ENCODE data around the gene PPP1R1C.

The PPP1R1C gene

GRCh38 chr2:181971032-181971431, 14.6 kb upstream of the PPP1R1C start:
- DNase-seq (ENCODE audit: low read depth in 1 of 2, low spot score in 1 of 2): no peak

- no peak for DNase-seq (ENCODE audit: low read depth in 1 of 2, low spot score in 1 of 2)
These were observed 13.1 kb upstream of the PPP1R1C start for GRCh38 chr2:181972431-181973170.

GRCh38 chr2:181973171-181973783, 12.4 kb upstream of the PPP1R1C start:
- no peak for DNase-seq (ENCODE audit: low read depth in 1 of 2, low spot score in 1 of 2)

GRCh38 chr2:181977661-181978350, 7.8 kb upstream of the PPP1R1C start:
- no peak for DNase-seq (ENCODE audit: low read depth in 1 of 2, low spot score in 1 of 2)

DNA sequence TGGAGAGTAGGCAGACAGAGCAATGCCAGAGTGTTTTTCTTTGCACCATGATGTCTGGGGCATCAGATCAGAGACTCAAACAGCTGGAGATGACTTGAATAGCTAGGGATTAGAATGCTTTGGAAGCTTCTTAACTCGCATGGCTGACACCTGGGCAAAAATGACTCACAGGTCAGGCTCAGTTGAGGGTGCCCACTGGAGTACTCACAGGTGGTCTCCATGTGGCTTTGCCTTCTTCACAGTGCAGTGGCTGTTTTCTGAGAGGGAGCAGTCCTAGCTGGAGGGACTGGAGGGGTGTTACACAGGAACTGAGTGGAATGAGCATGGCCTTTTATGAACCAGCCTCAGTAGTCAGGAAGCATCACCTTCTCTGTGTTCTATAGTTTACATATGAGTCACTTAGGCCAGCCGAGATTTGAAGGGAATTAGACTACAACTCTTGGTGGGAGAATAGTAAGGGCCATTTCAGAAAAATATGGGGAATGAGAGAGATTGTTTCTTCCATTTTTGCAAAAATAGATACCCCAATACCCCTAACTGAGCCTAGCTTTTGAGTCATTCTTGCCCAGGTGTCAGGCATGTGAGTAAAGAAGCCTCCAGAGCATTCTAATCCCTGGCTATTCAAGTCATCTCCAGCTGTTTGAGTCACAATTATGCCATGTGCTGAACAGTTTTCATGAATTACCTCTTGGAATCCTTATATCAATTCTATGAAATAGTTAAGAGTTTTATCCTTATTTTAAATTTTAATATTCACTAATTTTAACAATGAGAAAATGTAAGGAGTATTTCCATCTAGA, 7.1 kb upstream of the PPP1R1C start:
- DNase-seq (ENCODE audit: low read depth in 1 of 2, low spot score in 1 of 2): no peak

GRCh38 chr2:181984060-181984459, 1.6 kb upstream of the PPP1R1C start:
- DNase-seq (ENCODE audit: low read depth in 1 of 2, low spot score in 1 of 2): no peak

DNA sequence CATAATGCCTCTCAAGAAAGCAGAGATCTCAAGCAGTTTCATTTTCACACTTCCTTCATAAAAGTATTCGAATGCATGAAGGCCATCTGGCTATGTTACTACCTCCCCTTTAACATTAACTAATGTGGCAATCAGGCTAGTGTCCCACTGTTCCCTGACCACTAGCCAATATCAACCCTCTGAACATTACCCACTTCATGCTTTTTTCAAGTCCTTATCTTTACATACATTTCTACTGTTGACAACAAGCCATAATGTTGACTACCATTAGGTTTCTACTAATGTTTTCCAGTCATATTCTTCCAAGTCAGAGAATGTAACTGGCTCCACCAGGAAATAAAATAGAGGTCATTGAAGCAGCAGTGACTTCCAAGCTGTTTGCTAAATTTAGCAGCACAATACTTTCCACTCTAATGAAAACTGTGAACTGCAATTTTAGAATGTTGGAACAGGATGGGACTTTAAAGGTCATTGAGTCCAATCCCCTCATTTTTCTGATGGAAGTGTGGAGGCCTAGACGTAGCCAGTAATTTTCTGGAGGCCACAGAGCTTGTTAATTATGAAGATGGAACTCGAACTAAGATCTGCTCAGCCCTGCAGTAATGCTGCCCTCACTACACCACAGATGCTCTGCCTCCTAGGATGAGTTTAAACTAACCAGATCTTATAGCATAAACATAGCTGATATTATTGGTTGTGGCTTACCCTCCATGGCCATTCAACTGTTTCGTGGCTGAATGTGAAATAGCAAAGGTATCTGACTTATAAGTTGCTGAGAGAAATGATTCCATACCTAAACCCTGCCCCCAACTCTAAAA, 630 bp upstream of the PPP1R1C start:
- no peak for DNase-seq (ENCODE audit: low read depth in 1 of 2, low spot score in 1 of 2)

GRCh38 chr2:181988154-181988924, 2.7 kb downstream of the PPP1R1C start:
- no peak for DNase-seq (ENCODE audit: low read depth in 1 of 2, low spot score in 1 of 2)

DNA sequence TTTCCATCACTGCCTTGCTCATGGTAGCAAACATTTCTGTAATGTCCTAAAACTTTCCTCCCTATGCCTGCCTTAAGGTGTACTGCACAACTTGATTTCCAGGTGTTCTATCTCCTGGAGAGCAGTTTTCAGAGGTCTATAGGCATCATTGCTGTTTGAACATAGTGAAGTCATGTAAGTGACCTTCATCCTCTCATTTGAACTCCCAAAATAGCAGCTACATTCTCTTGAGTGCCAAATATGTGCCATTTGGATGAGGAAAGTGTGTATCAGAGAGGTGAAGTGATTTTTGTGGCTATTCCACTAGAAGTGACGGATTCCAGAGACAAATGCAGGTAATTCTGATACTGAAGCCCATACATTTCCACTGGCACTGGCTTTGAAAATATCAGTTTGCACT, 3.4 kb downstream of the PPP1R1C start:
- no peak for DNase-seq (ENCODE audit: low read depth in 1 of 2, low spot score in 1 of 2)

DNA sequence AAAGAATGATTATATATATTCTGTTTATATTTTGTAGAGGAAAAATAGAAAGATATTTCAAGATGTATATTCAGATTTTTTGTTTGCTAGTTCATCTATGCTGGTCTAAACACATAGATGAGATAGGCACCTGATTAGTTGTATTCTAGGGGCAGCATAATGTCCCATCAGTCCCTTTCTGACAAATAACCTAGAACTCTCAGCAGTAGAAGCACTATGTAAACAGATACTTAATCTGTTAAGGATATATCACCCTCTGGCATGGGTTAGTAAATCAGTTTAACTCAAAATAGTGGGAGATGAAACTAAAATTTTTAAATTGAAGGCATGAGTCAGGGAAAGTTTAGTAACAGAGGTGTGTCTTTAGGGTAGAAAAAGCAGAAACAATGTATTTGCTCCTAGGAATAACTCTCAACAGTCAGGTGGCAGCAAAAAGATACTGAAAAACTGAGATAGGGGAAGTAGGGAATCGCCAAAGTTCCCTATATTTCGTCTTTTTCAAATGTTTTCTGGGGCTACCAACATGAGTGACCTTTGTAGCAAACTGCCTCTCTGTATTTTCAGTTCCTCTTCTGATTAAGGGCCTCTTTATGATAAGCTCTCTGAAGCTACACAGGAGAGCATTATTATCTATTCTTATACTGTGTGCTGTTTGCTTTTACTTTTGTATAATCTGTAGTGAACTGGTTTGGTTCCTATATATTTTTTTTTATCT, 5.7 kb downstream of the PPP1R1C start:
- DNase-seq (ENCODE audit: low read depth in 1 of 2, low spot score in 1 of 2): no peak

DNA sequence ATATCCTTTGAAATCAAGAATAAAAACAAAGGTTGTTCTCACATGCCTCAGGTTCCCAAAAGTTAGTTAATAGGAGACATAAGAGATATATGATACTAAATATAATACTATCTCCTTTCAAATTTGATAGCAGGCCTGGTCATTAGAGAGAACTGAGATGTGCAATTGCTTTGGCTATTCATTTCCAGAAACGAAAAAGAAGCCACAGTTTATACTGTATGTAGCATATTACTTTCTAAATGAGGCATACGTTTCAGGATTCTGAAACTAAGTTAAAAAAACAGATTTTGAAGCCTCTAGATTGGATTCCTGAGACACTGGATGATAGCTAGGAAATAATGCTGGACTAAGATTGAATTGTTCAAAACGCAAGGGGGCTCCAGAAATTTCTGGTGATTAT, 7.1 kb downstream of the PPP1R1C start:
- no peak for DNase-seq (ENCODE audit: low read depth in 1 of 2, low spot score in 1 of 2)

DNA sequence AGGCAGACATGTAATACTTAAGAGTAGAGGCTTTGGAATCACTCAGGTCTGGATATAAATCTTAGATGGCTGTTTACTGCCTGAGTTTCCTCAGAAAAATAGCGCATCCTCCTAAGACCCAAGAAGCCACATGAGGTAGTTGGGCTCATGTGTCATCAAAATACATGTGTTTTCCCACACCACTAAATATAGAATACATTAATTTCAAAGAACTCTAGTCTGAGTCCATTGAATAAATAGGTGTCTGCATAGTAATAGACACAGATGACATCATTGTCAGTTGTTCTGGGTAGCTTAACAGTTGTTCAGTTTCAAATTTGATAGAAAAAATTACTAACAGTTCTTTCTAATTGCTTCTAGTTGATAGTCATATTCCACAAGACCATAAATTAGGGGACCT, 9.6 kb downstream of the PPP1R1C start:
- DNase-seq (ENCODE audit: low read depth in 1 of 2, low spot score in 1 of 2): no peak

DNA sequence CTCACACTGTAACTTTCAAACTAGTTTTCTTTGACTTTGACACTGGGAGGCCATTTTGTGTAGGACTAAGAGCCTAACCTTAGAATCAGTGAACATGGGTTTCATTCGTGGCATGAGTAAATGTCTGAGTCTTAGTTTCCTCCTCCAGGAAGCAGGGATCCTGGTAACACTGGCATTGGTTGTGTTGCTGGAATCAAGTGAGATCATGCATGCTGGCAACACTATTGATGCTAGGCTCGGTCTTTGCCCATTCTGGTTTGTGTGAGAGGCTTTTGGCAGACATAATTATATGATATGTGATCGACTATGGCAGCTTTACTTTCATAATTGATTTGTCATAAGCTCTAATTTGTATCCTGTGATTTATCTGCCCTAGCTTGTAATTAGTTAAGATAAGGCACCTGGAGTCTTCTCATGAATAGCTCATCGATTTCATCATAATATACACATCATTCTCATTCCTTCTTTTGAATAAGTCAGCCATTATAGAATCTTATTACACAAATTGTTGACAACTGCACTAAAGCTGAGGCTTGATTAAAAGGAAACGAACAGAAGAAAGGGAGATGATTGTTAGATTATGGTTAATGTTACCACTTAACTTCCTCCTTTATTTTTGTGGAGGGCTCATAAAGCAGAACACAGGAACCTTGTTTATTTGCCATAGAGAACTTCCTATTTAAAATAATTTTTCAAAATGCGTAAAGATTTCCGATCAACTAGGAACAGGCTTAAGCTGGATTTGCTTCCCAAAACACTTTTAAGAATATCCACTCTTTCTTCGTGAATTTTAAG, 12.6 kb downstream of the PPP1R1C start:
- no peak for DNase-seq (ENCODE audit: low read depth in 1 of 2, low spot score in 1 of 2)

DNA sequence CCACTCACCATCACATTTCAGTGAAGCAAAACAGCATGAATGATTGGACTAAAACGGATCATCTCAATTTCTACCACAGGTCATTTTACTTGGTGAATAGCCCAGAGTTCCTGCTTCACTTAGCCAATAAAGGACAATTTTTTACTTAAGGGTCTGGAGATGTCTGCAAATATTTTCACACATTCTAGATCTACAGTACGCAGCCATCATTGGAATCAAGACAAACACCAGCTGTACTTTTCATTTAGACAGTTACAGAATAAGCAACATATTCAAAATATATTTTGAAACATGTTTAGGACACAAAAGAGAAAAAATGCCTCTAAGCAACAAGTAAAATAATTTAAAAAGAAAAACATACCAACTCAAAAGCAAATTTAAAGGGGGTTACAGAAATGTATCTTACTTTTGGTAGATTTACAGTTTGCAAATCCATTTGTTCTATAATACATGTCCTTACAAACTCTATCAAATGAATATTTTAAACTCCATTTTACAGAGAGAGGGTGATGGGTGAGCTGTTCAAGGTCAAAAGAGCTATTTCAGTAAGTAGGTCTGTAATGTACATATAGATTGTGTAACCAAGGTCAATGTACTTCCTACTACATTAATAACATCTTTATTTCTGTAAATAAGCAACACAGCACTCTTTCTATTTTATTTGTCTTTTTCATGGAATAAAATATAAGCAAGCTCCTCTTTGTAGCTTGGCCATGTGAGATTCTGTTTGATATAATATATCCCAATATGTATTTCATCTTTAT, 13.4 kb downstream of the PPP1R1C start:
- DNase-seq (ENCODE audit: low read depth in 1 of 2, low spot score in 1 of 2): no peak

GRCh38 chr2:181999911-182000310, 14.3 kb downstream of the PPP1R1C start:
- no peak for DNase-seq (ENCODE audit: low read depth in 1 of 2, low spot score in 1 of 2)

DNA sequence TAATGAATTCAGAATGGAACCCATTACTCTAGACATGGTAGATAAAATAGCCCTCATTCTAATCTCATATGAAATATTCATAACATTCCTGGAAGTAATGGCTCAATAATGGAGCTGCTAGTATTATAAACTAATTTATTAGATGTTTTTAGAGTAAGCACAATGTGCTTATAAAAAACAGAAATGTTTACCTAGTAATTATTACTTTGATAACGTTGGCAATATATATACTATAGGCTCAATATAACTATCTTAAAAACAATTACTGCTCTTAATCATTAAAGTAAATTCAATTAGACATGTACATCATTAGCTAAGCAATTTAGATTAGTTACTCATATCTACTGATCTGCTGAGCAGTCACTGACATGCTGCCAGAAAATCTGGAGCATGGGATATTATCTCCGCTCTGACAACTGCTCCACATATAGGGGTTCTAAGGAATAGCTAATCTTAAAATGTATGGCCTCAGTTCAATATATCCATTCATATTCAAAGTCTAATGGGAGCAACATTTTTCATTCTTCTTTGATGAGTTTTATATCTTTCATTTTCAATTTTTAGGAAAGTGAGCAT, 19.4 kb downstream of the PPP1R1C start:
- DNase-seq (ENCODE audit: low read depth in 1 of 2, low spot score in 1 of 2): no peak

- no peak for DNase-seq (ENCODE audit: low read depth in 1 of 2, low spot score in 1 of 2)
These were observed 21.1 kb downstream of the PPP1R1C start for GRCh38 chr2:182006595-182007341.

Measured in stimulated activated CD4-positive, alpha-beta T cell treated with anti-CD3 and anti-CD28 coated beads, Interleukin-15, amount 100 ng/mL, for 1 hour (primary cell).